Measurements from ENCODE around the gene DDX41.
"Not testable (repeated sequence)": the region's sequence is repeated elsewhere in the genome, so short reads cannot be mapped to it uniquely, and the experiment has no call there.

The DDX41 gene

DNA sequence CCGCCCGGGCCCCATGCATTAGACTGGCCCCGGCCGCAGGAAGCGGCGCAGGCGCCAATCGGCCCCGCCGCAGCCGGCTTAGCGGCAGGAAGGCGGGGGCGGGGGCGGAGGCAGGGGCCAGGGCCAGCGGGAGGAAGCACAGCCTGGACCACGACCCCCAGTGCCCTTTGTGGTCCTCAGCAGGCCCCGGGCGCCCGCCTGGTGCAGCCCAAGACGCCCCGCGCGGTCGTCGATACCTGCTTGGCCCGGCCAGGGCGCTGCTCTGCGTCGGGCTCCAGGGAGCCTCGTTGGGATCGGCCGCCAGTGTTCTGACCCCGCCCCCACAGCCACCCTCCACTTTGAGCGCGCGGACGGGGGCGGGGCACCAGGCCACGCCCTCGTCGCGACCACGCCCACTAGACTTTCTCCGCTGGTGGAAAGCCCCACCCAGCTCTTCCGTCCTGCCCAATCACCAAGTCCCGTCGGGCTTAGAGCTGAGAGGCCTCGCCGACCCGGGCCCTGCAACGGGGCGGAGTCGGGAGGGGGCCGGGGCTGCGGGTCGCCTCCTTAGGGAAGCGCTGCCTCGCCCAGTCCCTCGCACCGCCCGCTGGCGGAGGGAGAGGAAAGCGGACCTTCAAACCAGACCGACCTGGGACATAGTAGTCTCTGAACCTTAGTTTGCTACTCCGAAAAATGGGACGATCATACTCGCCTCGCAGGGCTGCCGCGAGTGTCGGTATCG is 19.3 kb downstream of the DDX41 start, which contains the start of gene PDLIM7:
Gene PDLIM7, minus strand, starts transcription at position 313 of the 721 bp plus-strand sequence. CDS start 1,092 bp downstream, outside the sequence.
- peak; percentile 94 to 95 for DNase-seq

DNA sequence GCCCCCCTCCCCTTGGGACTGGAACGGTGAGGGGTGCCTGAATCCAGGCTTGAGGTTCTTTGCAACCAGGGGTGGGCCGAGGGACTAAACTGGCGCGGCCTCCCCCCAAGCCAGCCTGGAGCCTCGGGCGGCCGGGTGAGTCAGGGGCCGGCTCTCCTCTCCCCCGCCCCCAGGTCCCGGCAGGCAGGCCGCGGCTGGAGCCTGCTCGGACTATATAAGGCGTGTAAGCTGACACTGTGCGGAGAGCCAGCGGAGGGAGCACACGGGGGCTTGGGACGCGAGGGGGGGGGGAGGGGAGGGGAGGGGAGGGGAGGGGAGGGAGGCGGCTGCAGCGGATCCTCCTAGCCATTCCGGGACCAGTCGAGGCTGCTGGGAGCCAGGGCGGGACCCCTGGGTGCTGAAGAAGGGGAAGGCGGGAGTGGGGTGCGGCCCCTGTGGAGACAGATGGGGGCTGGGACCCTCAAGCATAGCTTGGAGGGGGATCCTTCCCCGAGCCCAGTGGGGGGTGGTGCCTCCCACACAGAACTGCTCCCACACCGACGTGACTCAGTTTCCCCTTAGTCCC is 20.0 kb downstream of the DDX41 start:
- no peak for DNase-seq

DNA sequence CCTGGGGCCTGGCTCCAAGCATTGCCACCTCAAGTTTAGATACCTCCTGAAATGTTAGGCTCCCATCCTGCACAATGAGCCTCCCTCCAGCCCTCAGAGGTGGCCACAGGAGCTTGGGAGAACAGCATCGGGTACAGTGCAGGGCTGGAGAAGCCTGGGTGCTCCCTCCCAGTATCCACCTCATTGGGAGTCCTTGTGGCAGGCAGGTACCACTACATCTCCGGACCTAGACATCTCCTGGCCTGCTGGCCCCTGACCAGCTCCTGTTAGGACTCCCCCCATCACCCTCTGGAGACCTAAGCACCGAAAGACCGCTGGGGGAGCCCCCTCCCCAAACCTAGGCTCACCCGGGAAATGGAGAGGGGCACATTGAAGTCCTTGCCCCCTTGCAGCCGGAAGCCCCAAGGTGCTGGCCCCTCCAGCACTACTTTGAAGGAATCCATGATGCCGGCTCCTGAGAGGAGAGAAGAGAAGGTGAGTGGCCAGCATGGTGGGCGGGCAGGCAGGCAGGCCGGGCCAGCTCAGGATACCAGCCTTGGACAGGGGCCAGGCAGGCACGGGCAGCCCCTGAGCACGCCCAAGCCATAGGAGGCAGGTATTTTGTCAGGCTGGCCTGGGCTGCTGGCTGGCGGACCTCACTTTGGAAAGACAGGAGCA is 20.6 kb downstream of the DDX41 start:
- DNase-seq = no peak

DNA sequence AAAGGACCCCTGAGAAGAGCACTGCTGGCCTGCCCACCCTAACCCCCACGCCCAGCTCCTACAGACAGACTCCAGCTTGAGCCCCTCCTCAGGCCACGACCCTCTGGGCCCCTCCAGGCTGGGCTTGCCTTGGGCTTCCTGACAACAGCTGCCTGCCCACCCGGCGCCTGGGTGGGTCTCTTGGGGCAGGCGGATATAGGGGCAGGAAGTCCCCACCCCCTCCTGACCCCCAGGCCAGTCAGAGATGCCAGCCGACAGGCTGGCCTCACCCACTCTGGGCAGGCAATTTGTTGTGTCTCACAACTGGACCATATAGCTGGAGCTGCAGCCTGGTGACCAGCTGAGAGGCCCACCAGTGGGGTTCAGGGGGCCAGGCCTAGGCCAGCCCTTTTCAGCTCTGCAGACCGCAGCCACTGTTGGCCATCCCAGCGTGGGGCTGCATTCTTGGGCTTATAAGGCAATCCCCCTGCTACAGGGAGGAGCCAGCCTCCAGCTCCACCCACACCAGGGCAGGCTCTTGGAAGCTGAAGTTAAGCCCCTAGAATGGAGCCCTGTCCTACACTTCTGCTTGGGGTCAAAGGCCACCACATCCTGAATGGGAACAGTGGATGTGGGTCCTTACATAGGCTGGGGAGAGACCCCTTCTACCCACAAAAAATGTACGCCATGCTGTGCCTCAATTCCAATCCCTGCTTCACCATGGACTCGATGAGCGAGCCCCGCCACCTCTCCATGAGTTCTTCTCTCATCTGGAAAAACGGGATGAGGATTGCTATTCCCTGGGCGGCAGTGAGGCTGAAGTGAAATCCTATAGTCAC is 21.3 kb downstream of the DDX41 start:
- DNase-seq = no peak

DNA sequence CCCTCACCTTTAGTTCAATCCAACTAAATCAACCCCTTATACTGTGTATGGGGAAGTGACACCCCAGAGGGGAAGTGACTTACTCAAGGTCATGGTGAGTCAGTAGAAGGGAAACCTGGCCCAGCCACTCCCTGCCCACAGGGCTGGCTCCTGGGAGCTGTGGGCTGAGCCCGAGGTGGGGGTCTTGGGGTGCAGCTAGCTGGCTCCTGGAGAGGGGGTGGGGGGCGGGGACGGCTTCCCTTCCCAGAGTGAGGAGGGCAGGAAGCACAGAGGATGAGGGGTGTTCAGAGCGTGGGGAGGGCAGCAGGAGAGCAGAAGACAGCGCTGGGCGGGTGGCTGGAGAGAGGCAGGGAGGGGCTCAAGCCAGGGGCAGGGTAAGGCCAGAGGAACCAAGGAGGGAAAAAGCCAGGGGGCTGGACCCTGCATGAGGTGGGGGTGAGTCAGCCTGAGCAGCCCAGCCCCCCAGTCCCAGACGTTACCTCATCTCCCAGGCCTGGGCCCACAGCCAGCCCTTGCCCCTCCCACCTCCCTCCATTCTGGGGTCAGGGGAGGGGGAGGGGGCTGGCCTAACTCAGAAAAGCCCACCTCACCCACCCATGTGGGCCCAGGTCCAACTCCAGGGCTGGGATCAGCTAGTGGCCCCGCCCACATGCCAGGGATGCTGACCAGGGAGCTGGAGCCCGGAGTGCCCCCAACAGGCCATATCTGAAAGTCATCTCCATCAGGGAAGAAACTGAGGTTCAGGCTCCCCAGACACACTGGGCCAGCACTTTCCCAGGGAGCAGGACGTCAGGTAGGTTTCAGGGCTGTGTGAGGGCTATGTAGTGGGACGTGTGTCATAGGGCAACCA is 22.2 kb downstream of the DDX41 start:
- DNase-seq = no peak

DNA sequence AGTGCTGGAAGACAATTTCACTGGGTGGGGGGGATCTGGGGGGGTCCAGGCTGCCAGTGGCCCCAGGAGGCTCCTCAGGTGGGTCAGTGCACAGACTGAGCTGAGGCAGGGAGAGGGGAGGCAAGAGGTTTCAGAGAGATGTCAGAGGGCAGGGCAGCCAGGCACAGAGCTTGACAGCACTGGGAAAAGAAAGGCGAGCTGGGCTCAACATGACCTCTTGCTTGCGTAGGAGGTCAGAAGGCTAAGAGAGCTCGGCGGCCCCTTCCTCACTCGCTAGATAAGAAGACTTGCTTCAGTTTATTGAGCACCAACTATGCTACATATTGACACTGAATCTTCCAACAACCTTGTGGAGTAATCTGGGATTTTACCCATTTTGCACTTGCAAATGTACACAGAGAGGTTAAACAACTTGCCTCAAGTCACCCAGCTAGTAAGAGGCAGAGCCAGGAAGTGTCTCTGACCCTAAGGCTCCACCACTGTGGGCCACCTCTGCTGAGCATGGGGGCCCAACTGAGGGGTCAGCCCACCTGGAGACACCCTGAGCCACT is 22.9 kb downstream of the DDX41 start:
- no peak for DNase-seq

DNA sequence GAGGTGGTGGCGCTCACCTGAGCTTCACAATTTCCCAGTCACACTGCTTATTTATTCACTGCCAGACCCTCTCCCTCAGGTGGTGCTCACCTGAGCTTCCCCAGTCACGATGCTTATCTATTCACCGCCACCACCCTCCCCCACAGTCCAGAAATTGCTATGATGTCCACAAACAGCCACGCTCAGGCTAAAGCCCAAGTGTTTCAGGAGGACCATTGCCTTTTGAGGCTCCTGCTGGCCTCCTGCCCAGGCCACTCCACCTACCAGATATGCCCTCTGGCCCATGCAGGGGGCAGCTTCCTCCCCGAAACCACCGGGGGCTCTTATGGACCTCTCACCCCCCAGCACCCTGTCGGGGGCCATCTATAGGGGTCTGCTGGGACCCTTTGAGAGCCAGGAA is 23.9 kb downstream of the DDX41 start:
- DNase-seq = no peak

DNA sequence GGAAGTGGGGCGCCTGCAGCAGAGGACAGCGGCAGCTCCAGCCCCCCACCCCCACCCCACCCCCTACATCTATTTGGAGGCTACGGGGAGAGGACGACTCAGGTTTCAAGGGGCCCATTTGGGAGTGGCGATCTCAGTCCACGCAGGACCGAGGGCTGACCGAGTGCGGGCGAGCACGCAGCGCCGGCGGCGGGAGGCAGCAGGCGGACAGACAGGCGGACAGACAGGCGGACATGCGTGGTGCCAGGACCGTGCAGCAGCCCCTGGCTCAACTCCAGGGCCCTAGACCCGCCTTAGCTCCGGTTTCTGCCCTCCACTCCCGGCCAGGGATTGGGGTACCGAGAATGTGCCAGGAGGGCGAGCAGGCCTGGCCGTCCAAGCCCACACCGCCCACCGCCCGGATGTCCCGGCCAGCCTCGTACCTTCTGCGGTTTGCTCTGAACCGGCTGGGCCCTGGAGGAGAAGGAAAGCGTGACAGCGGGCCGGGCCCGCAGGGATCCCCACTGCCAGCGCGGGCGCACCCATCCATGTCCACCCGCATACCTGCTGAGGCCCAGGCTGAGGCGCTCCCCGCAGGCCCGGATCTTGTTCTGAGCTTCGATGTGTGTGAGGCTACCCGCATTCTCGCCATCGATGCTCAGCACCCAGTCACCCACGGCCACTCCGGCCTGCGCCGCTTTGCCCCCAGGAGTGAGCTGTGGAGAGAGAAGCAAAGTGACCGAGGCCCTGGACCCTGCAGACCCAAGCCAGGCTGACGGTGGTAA is 24.6 kb downstream of the DDX41 start:
- DNase-seq = no peak

DNA sequence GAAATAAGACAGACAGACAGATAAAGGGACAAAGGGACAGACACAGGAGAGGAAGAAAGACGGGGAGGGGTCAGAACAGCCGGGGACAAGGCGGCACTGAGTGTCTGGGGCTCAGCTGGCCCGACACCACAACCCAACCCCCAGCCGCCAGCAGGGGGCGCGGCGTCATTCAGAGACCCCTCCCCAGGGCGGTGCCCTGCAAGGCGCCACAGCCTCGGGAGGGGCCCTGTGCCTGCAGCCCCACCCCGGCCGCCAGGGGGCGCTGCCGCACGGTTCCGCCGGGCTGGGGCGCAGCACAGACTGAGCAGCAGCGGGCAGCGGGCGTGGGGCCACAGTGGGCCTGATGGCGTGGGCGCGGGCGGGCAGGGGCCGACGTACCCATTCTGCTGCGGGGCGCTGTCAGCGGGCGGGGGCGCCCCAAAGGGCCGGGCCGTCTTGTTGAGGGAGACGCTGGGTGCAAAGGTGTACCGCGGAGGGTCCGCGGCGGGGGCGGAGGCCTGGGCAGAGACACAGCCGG is 25.3 kb downstream of the DDX41 start:
- no peak for DNase-seq

DNA sequence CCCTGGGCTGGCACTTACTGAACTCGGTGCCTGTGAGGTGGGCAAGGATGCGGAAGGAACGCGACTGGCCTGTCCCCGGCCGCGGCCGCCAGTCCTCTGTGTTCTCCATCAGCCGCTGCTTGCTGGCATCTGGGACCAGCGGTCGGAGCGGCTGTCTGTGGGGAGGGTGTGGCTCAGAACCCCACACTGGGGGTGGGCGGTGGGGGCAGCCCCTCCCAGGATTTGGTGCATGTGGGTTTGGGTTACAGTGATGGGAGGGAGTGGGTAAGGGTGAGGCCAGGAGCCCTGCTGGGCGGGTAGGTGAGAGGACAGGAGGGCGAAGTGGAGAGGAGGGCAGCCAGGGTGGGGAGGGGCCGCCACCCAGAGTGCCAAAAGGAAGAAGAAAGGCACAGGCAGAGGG is 25.8 kb downstream of the DDX41 start:
- DNase-seq = no peak

DNA sequence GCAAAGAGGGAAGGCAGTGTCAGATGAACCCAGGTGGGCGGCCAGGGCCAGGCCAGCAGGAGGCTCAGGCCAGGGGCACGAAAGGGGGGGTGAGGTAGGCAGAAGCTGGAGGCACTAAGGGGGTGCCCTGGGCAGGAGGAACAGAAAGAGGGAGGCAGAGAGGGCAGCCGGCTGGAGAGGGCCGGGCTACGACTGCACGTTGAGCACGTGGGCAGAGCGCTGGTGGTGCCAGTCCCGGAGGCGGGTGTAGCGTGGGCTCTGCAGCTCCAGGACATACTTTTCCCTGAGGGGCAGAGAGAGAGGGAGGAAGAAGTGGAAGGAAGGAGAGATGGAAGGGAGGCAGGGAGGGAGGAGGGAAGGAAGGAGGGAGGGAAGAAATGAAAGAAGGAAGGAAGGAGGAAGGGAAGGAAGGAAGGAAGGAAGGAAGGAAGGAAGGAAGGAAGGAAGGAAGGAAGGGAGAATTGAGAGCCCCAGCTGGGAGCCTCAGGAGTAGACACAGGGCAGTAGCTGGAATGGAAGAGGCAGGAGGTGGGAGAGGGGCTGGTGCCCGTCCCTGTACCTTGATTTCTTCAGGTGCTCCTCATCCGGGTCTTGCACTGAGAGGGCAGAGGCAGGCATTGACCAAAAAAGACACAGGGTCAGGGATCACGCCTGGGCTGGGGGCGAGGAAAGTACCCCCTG is 26.3 kb downstream of the DDX41 start:
- DNase-seq = no peak

DNA sequence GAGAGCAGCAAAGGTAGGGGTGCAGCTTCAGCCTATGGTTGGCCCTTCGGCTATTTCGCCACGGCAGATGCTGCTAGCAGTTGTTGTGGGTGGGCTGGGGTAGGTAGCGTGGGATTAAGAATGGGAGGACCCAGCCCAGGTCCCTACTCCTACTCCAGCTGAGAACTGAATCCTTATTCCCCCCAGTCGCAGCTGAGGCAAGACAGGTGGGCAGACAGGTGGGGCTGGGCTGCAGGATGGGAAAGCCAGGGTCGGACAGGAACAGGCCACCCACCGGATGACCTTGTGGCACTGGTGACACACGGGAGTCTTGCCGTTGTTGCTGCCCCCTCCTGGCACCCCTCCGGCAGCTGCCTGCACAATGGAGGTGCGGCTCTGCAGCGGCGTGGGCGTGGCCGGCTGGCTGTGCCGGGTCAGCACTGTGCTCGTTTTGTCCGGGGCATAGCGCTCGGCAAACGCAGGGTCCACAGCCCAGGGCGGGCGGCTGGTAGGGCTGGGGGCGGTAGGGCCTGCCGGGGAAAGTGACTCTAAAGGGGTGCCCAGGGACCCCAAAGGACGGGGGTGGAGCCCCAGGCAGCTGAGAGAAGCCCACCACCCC is 27.5 kb downstream of the DDX41 start:
- no peak for DNase-seq

DNA sequence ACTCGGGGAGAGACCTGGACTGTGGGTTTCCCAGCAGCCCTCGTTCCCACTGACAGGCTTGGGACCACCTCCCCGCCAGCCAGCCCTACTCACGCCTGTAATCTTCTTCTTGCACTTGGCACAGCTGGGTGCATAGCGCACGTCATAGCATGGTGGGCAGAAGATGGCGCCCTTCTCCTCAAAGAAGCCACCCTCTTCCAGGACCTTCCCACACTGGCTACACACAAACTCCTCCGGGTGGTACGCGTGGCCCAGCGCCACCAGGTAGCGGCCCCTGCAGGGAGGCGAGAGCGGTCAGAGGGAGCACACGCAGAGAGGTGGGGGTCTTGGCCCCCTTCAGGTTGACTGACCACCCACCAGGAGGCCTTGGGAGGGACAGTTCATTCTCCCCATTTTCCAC is 28.8 kb downstream of the DDX41 start:
- DNase-seq = no peak

DNA sequence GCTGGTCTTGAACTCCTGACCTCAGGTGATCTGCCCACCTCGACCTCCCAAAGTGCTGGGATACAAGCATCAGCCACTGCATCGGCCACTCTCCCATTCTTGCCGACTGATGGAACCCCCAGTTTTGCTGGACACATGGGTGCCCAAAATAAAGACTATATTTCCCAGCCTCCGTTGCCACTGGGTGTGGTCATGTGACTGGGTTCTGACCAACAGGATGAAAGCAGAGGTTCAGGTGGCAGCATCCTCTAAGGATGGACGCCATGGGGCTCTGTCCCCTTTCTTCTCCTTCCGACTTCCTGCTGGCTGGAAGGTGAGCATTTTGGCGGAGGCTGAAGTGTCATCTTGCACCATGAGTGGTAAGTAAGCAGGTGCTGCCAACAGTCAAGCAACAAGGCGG is 29.6 kb downstream of the DDX41 start:
- DNase-seq = no peak

DNA sequence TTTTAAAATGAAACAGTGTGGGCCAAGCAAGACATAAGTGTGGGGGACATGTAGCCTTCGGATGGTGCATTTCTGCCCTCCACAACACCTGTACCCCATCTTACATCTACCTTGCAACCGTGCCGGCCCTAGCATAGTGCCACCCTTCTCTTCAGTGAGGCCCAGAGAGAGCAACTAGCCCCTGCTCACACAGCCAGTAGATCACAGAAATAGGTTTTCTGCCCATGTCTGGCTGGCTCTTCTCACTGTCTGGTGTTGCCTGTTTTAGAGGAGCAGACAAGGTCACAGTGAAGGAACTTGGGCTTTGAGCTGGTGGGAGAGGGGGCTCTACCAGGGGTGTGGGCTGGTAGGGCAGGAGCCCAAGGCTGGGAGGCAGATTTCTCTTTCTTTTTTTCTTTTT is 30.5 kb downstream of the DDX41 start:
- no peak for DNase-seq

DNA sequence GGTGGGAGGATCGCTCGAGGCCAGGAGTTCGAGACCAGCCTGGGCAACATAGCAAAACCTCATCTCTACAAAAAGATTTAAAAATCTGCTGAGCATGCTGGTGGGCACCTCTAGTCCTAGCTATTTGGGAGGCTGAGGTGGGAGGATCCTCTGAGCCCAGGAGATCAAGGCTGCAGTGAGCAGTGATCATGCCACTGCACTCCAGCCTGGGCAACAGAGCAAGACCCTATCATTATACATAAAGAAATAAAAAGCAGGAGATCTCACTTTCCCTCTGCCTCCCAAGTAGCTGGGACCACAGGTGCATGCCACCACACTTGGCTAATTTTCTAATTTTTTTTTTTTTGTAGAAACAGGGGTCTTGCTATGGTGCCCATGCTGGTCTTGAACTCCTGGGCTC is 31.0 kb downstream of the DDX41 start:
- DNase-seq = not testable (repeated sequence)

DNA sequence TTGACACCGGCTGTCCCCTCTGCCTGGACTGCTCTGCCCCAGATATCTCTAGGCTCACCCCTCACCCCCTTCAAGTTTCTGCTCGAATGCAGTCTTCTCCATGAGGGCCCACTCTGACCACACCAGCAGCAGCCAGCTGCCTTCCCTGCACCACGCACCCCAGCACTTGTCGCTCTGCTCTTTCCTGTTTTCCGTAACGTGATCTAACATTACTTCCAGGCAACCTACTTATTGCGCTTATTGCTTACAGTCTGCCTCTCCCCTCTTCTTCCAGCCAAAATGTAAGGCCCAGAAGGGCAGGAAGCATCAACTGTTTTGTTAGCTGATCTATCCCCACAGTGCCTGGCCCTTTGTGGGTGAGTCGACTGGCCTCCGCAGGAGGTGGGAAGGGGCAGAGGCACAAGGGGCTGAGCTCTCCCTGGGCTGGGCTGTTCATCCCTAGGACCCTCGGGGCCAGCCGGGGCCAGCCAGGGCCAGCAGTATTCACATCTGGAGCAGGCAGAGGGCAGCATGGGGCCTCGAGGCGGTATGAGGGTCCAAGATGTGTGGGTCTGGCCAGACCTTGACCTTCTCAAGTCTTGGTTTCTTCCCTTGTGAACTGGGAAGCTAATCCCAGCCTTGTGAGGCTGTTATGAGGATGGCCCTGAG is 31.7 kb downstream of the DDX41 start:
- no peak for DNase-seq

DNA sequence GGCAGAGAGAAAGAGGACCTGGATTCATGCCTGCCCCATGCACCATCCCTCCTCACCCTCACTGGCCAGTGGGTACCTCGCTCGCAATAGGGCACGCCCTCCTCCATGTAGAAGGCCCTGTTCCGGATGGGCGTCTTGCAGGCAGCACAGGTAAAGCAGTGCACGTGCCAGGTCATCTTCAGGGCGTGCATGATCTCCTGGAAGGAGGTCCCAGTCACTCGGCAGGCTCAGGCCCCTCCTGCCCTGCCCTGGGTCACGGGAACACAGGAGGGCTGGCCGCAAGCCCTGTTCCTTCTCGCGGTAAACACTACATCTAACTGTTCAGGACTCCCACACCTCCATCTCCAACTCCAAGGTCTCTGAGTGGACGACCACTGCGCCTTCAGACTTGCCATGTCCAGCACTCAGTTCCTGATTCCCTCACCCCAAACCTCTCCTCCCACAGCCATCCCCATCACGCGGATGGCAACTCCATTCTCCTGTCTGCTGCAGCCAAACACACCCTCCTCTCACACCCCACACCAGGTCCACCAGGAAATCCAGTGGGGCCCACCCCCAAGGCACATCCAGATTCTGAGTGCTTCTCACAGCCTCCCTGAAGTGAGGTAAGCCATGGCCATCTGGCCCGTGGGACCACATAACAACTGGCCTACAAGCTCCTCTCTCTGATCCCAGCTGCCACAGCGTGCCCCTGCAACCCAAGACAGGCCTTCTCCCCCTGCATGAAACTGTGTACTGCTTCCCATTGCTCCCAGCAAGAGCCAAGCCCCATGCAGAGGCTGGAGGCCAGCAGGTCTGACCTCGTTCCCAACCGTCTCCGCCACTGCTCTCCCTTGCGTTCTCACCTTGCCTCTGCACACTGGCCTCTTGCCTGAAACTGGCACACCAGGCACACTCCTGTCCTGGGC is 32.5 kb downstream of the DDX41 start:
- no peak for DNase-seq

All from activated CD4-positive, alpha-beta T cell treated with anti-CD3 and anti-CD28 coated beads for 4 hours (primary cell).